K562 (cell line): ENCODE measurements around the gene KANK2. TPM values are rescaled to one million over a fixed set of nuclear protein-coding genes. Genes with fewer than 3 reads are reported as not detected.

Source experiments
- ATAC-seq: fragments of 200-7000 bp; cut with Tn5 transposase; 3 replicates; pipeline ENCODE4 v1.9.1; 2020; ENCODE audit warnings: moderate library complexity
- BruUV-seq: library from RNA; stranded (reverse); fragments of 400-500 nt; replicated peaks from 2 replicates; lab custom pipeline; 2021; lab: Mats Ljungman, UMichigan
- CTCF ChIA-PET: fragments of 300-600 bp; formaldehyde crosslinking; extraction: SDS; loops from one replicate; lab custom pipeline; 2021; ENCODE audit warnings: low intra/inter-chr PET ratio; lab: Yijun Ruan, JAX
- POLR2A ChIA-PET: fragments of 300-600, 350-650 bp; sonication (Branson Sonifier 250); formaldehyde crosslinking; extraction: SDS; loops from one replicate; lab custom pipeline; 2021; ENCODE audit warnings: antibody characterized with exemption, inconsistent platforms; lab: Yijun Ruan, JAX
- DNase-seq, 4 experiments: peaks; one replicate each; pipeline versions ENCODE4 v3.0.0 to v3.0.0-alpha.2; 2011 to 2018; ENCODE audit warnings: low spot score in 3 of 4, mixed read lengths in 3 of 4; ENCODE audit errors: extremely low read depth in 1 of 4
- FAIRE-seq: peaks from 2 replicates; lab custom pipeline; 2011; peaks lifted over from hg19 to GRCh38; lab: Jason Lieb, UNC
- H2AFZ ChIP-seq: 2 replicates; pipeline ENCODE4 v1.6.0; 2011; ENCODE audit warnings: low read depth, low read length, control low read depth, inconsistent platforms
- H3K27ac ChIP-seq: fragments of 200-600 bp; 3 replicates; pipeline ENCODE4 v1.8.0; 2011; ENCODE audit warnings: low read depth, mild to moderate bottlenecking, control low read depth, inconsistent platforms, low read length, moderate library complexity, mixed read lengths; ENCODE audit errors: extremely low read depth
- H3K27me3 ChIP-seq, 2 experiments: fragments of 300-600 bp in 1 of 2; 2 replicates in 1 of 2; 3 replicates in 1 of 2; pipeline versions ENCODE4 v1.6.0 to v1.8.0; 2011; ENCODE audit warnings: inconsistent platforms in 2 of 2, low read length in 2 of 2, mild to moderate bottlenecking in 1 of 2, mixed read lengths in 1 of 2, moderate library complexity in 1 of 2; ENCODE audit not compliant: control insufficient read depth in 2 of 2, insufficient read depth in 2 of 2
- H3K36me3 ChIP-seq: fragments of 300-600 bp; 3 replicates; pipeline ENCODE4 v1.8.0; 2011; ENCODE audit warnings: mild to moderate bottlenecking, low read length, inconsistent platforms; ENCODE audit not compliant: control insufficient read depth, insufficient read depth
- H3K4me1 ChIP-seq, 2 experiments: fragments of 200-600 bp in 1 of 2; replicated peaks in 1 of 2; 2 replicates in 1 of 2; 3 replicates in 1 of 2; pipeline versions ENCODE4 v1.5.1 to v1.8.0; 2011; ENCODE audit warnings: inconsistent platforms in 2 of 2, low read length in 2 of 2, mild to moderate bottlenecking in 1 of 2, mixed read lengths in 1 of 2, moderate library complexity in 1 of 2; ENCODE audit not compliant: control insufficient read depth in 2 of 2, insufficient read depth in 2 of 2
- H3K4me2 ChIP-seq: 2 replicates; pipeline ENCODE4 v1.6.1; 2011; ENCODE audit warnings: low read length, control low read depth, inconsistent platforms, mixed read lengths; ENCODE audit not compliant: insufficient read depth
- H3K4me3 ChIP-seq: fragments of 200-600 bp; sonication (generic), shearing (Covaris generic); 2 replicates; pipeline ENCODE4 v1.5.1; 2016; ENCODE audit warnings: control low read depth, inconsistent platforms
- H3K79me2 ChIP-seq: fragments of 200-600 bp; 3 replicates; pipeline ENCODE4 v1.8.0; 2011; ENCODE audit warnings: low read length, inconsistent platforms; ENCODE audit not compliant: control insufficient read depth, insufficient read depth
- H3K9ac ChIP-seq, 2 experiments: 2 replicates each; pipeline versions ENCODE4 v1.6.0 to v1.6.1; 2011; ENCODE audit warnings: low read depth in 2 of 2, low read length in 2 of 2, control low read depth in 1 of 2, inconsistent platforms in 1 of 2, mild to moderate bottlenecking in 1 of 2, mixed read lengths in 1 of 2; ENCODE audit not compliant: insufficient read depth in 1 of 2
- H3K9me1 ChIP-seq: one replicate; pipeline ENCODE4 v1.6.0; 2011; ENCODE audit warnings: inconsistent platforms, mild to moderate bottlenecking, low read length, moderate library complexity; ENCODE audit not compliant: control insufficient read depth, insufficient read depth
- H3K9me3 ChIP-seq: replicated peaks from 2 replicates; pipeline ENCODE4 v1.5.1; 2011; ENCODE audit warnings: low read depth, low read length, inconsistent platforms; ENCODE audit not compliant: control insufficient read depth, insufficient read depth
- H4K20me1 ChIP-seq: replicated peaks from 2 replicates; pipeline ENCODE4 v1.6.1; 2011; ENCODE audit warnings: low read length, inconsistent platforms, mixed read lengths; ENCODE audit not compliant: control insufficient read depth, insufficient read depth
- BCL6 ChIP-seq: fragments of 250-450 bp; sonication (Bioruptor Pico); IDR thresholded peaks from 2 replicates; pipeline ENCODE4 v1.4.0; 2020
- FOXJ3 ChIP-seq: sonication (generic); formaldehyde crosslinking; IDR thresholded peaks from 2 replicates; pipeline ENCODE4 v1.4.0; 2020; ENCODE audit warnings: mild to moderate bottlenecking, missing genetic modification reagents
- GABPB2 ChIP-seq: fragments of 250-450 bp; sonication (Bioruptor Pico); conservative IDR thresholded peaks from 2 replicates; pipeline ENCODE4 v1.5.1; 2021; ENCODE audit warnings: mild to moderate bottlenecking
- HDGF ChIP-seq: fragments of 450-650 bp; IDR thresholded peaks from 2 replicates; pipeline ENCODE4 v1.6.1; 2016
- JUN ChIP-seq, 2 experiments: sonication (generic) in 1 of 2; formaldehyde crosslinking in 1 of 2; IDR thresholded peaks; 2 replicates each; pipeline versions ENCODE4 v1.6.1 to v1.8.0; 2012 to 2022; ENCODE audit warnings: borderline replicate concordance in 2 of 2, mild to moderate bottlenecking in 2 of 2, improper control_type of control experiment in 1 of 2, low read depth in 1 of 2, low read length in 1 of 2, missing genetic modification reagents in 1 of 2
- KLF6 ChIP-seq: fragments of 250-450 bp; sonication (Bioruptor Pico); IDR thresholded peaks from 2 replicates; pipeline ENCODE4 v1.4.0; 2020; ENCODE audit warnings: mild to moderate bottlenecking, moderate library complexity, borderline replicate concordance
- NFATC3 ChIP-seq: fragments of 450-650 bp; IDR thresholded peaks from 2 replicates; pipeline ENCODE4 v1.6.1; 2017; ENCODE audit warnings: mild to moderate bottlenecking
- SMARCC2 ChIP-seq: fragments of 450-650 bp; IDR thresholded peaks from 2 replicates; pipeline ENCODE4 v1.6.1; 2017; ENCODE audit warnings: antibody characterized with exemption, moderate library complexity, mild to moderate bottlenecking, low read depth
- SNIP1 ChIP-seq: fragments of 450-650 bp; IDR thresholded peaks from 2 replicates; pipeline ENCODE4 v1.7.1; 2017; ENCODE audit warnings: low read depth, mild to moderate bottlenecking
- SRSF9 ChIP-seq: fragments of 200-400 bp; formaldehyde crosslinking; IDR thresholded peaks from 2 replicates; pipeline ENCODE4 v1.6.1; 2017; ENCODE audit warnings: low read depth, low read length, borderline replicate concordance
- TOE1 ChIP-seq, 2 experiments: fragments of 450-650 bp in 1 of 2; sonication (generic) in 1 of 2; formaldehyde crosslinking in 1 of 2; IDR thresholded peaks; 2 replicates each; pipeline versions ENCODE4 v1.7.1 to v1.8.0; 2016 to 2022; ENCODE audit warnings: borderline replicate concordance in 2 of 2, mild to moderate bottlenecking in 2 of 2, antibody characterized with exemption in 1 of 2, inconsistent platforms in 1 of 2, low read depth in 1 of 2, missing genetic modification reagents in 1 of 2, moderate library complexity in 1 of 2
- TRIM28 ChIP-seq: fragments of 450-650 bp; IDR thresholded peaks from 2 replicates; pipeline ENCODE4 v1.6.1; 2017
- U2AF1 ChIP-seq: fragments of 200-400 bp; formaldehyde crosslinking; optimal IDR thresholded peaks from 2 replicates; pipeline ENCODE3; 2017; ENCODE audit warnings: mild to moderate bottlenecking, low read depth, low read length, moderate library complexity
- U2AF2 ChIP-seq: fragments of 200-400 bp; formaldehyde crosslinking; optimal IDR thresholded peaks from 2 replicates; pipeline ENCODE3; 2017; ENCODE audit warnings: low read depth, mild to moderate bottlenecking, low read length
- XRCC5 ChIP-seq: fragments of 200-400 bp; formaldehyde crosslinking; IDR thresholded peaks from 2 replicates; pipeline ENCODE4 v1.6.1; 2017; ENCODE audit warnings: low read depth, mild to moderate bottlenecking, low read length
- ZNF23 ChIP-seq: fragments of 250-450 bp; sonication (Bioruptor Pico); IDR thresholded peaks from 2 replicates; pipeline ENCODE4 v1.4.0; 2020; ENCODE audit warnings: mild to moderate bottlenecking
- ZNF277 ChIP-seq: fragments of 250-450 bp; sonication (Bioruptor Pico); IDR thresholded peaks from 2 replicates; pipeline ENCODE4 v1.8.0; 2022; ENCODE audit warnings: inconsistent platforms, mild to moderate bottlenecking, moderate library complexity, borderline replicate concordance
- ZNF316 ChIP-seq: fragments of 450-650 bp; IDR thresholded peaks from 2 replicates; pipeline ENCODE4 v1.6.1; 2016
- ZNF431 ChIP-seq: sonication (generic); formaldehyde crosslinking; IDR thresholded peaks from 2 replicates; pipeline ENCODE4 v1.8.0; 2022; ENCODE audit warnings: mild to moderate bottlenecking, missing genetic modification reagents
- ZNF586 ChIP-seq: fragments of 450-650 bp; formaldehyde crosslinking; conservative IDR thresholded peaks from 2 replicates; pipeline ENCODE4 v1.4.0; 2020; ENCODE audit warnings: mild to moderate bottlenecking, moderate library complexity
- ZSCAN32 ChIP-seq: fragments of 450-650 bp; formaldehyde crosslinking; IDR thresholded peaks from 2 replicates; pipeline ENCODE4 v1.4.0; 2020; ENCODE audit warnings: mild to moderate bottlenecking, moderate library complexity
- WGBS: fragments of 100-300 bp; shearing (Covaris generic); methylation state at CpG from one replicate; pipeline ENCODE4 v1.1.6; 2016; ENCODE audit warnings: low coverage, mixed read lengths; ENCODE audit not compliant: insufficient coverage; ENCODE audit errors: missing lambda C conversion rate; 5-methylcytosine and 5-hydroxymethylcytosine counted together
- in situ Hi-C: fragments of 300-500 bp; cut with MboI; formaldehyde crosslinking; loops from 4 replicates; pipeline ENCODE4 v1.15.0; 2018; ENCODE audit warnings: inconsistent platforms, mixed read lengths
- intact Hi-C: fragments of 100-400 bp; cut with micrococcal nuclease; formaldehyde crosslinking; loops from 2 replicates; pipeline ENCODE4 v1.14.2; 2022
- polyA plus RNA-seq, 8 experiments: library from polyadenylated mRNA; depleted of rRNA in 4 of 8; stranded (reverse) in 5 of 8; unstranded in 3 of 8; fragments of >200 nt; fragmentation: Nextera tagmentation in 2 of 8; fragmentation: Illumina TruSeq in 1 of 8; extraction: Ambion mirVana in 2 of 8; extraction: Trizol in 1 of 8; gene quantifications; 2 replicates each; pipeline versions ENCODE4 v1.2.1 to v1.2.3, GENCODE V29; 2011 to 2014; ENCODE audit warnings: inconsistent platforms in 1 of 8, missing spikeins in 1 of 8
- total RNA-seq, 7 experiments: library from RNA; depleted of rRNA in 6 of 7; stranded (reverse); fragments of >200 nt in 6 of 7; fragmentation: Illumina TruSeq in 2 of 7; extraction: Trizol in 2 of 7; gene quantifications; 2 replicates each; pipeline versions ENCODE4 v1.2.1 to v1.2.3, GENCODE V29; 2011 to 2021; ENCODE audit warnings: low replicate concordance in 1 of 7

KANK2 gene
- total and polyA plus RNA-seq, 9 of the 15 experiments (the other 6 are each of a cell fraction or from before 2014, with no cell fraction given) = 4.4 to 47.8 (median 21.3) TPM

- TF ChIP-seq ZNF316 (peak; percentile 86), U2AF2 (no peak), GABPB2 (CRISPR knock-in tag) (no peak), ZSCAN32 (CRISPR knock-in tag) (no peak)
Observed at GRCh38 chr19:11242864-11243797, 45.8 kb upstream of the KANK2 start (continued).

GRCh38 chr19:11242025-11242424, 44.7 kb upstream of the KANK2 start:
- no TSS peak for BruUV-seq
- ChIA-PET POLR2A (interaction anchor here (0.7 kb wide), 1 partner anchor 9 kb away, joined by 3 read pairs; no protein-coding TSS in a partner anchor), CTCF (interaction anchor here (1.0 kb wide), 1 partner anchor 203 kb away, joined by 3 read pairs; no protein-coding TSS in a partner anchor)
- no peak for FAIRE-seq
- H3K79me2 ChIP-seq = no peaks in the 10 kb centered on the region
- no peaks in the 10 kb centered on the region for H3K36me3 ChIP-seq
- H3K4me1 ChIP-seq = peaks cover 0 to 31% of the 10 kb centered on the region in 2 experiments; a peak in 2 of 5 replicates
- H4K20me1 ChIP-seq = no peaks in the 10 kb centered on the region
- no peaks in the 10 kb centered on the region for H3K9me3 ChIP-seq
- ATAC-seq = no peak
- 70% methylated on average over 10 of the region's 11 CpGs for WGBS
- 0 out of 4 replicates have a peak overlapping the region, but pooled peaks of 1 of the 2 experiments have one; percentile 26 for H3K9ac ChIP-seq
- no peaks in the 10 kb centered on the region for H3K9me1 ChIP-seq
- H3K27ac ChIP-seq = no peak overlapping the region
- intact Hi-C loops (no loop called here), in situ Hi-C loops (no loop called here)
- H3K4me3 ChIP-seq = no peak overlapping the region
- H3K4me2 ChIP-seq = no peak overlapping the region
- DNase-seq = no peak
- H2AFZ ChIP-seq = no peak overlapping the region
- H3K27me3 ChIP-seq = no peaks in the 10 kb centered on the region
- TF ChIP-seq SNIP1 (no peak), U2AF2 (no peak), XRCC5 (no peak), NFATC3 (no peak), TRIM28 (no peak), U2AF1 (no peak), TOE1 (IDR thresholded peaks at IDR 0.05; ENCODE audit: borderline replicate concordance) (no peak), TOE1 (CRISPR knock-in tag; IDR thresholded peaks at IDR 0.05; ENCODE audit: borderline replicate concordance, low read depth) (no peak), ZNF23 (CRISPR knock-in tag) (no peak), ZNF586 (CRISPR knock-in tag) (no peak), SRSF9 (no peak), ZNF277 (CRISPR knock-in tag) (no peak), KLF6 (CRISPR knock-in tag) (no peak), SMARCC2 (no peak), BCL6 (CRISPR knock-in tag) (no peak), HDGF (no peak), JUN (IDR thresholded peaks at IDR 0.05; ENCODE audit: borderline replicate concordance, low read depth, low read length) (no peak), JUN (CRISPR knock-in tag; IDR thresholded peaks at IDR 0.05; ENCODE audit: borderline replicate concordance) (no peak), FOXJ3 (CRISPR knock-in tag) (no peak), ZNF431 (no peak)
